ENCODE results near the gene CES2.

The CES2 gene

GRCh38 chr16:66891360-66891759, 44.0 kb upstream of the CES2 start:
- H4K20me1 ChIP-seq (ENCODE audit: insufficient read depth, low read length) = peaks cover 18% of the 10 kb centered on the region; the same call in 1 of the 2 replicates
- TF ChIP-seq CTCF (IDR thresholded peaks at IDR 0.05; ENCODE audit: borderline replicate concordance, extremely low read depth, low read length, poor library complexity, severe bottlenecking) (no peak), EZH2 (IDR thresholded peaks at IDR 0.05; ENCODE audit: borderline replicate concordance, low read depth, low read length, severe bottlenecking) (no peak)
- H3K4me2 ChIP-seq (ENCODE audit: insufficient read depth, low read length) = no peak overlapping the region
- peaks cover 5% of the 10 kb centered on the region for H3K4me1 ChIP-seq (ENCODE audit: insufficient read depth, low read length)
- no peak overlapping the region for H3K4me3 ChIP-seq (ENCODE audit: low read depth in 1 of 2, low read length in 2 of 2)
- peaks cover 44% of the 10 kb centered on the region; the same call in 1 of the 2 replicates for H3K36me3 ChIP-seq (ENCODE audit: insufficient read depth, low read length)
- H3K9ac ChIP-seq (ENCODE audit: low read depth, low read length) = no peak overlapping the region
- H3K79me2 ChIP-seq (ENCODE audit: insufficient read depth, low read length) = peaks cover 30% of the 10 kb centered on the region
- no peaks in the 10 kb centered on the region for H3K9me3 ChIP-seq (ENCODE audit: insufficient read depth, low read length, severe bottlenecking)
- H3K27ac ChIP-seq (ENCODE audit: low read length) = no peak overlapping the region
- H3K27me3 ChIP-seq (ENCODE audit: insufficient read depth, low read length, poor library complexity) = no peaks in the 10 kb centered on the region
- DNase-seq (no peak), ATAC-seq (ENCODE audit: insufficient read depth, low read depth) (no peak)
- H2AFZ ChIP-seq (ENCODE audit: low read depth, low read length) = no peak overlapping the region

- H3K36me3 ChIP-seq (ENCODE audit: insufficient read depth, low read length) = peaks cover 39% of the 10 kb centered on the region; the same call in 1 of the 2 replicates
- no peak for DNase-seq
- peaks cover 25% of the 10 kb centered on the region for H3K79me2 ChIP-seq (ENCODE audit: insufficient read depth, low read length)
- no peak overlapping the region for H2AFZ ChIP-seq (ENCODE audit: low read depth, low read length)
- H4K20me1 ChIP-seq (ENCODE audit: insufficient read depth, low read length) = peaks cover 13% of the 10 kb centered on the region; the same call in 1 of the 2 replicates
- no peak overlapping the region for H3K27ac ChIP-seq (ENCODE audit: low read length)
- no peak overlapping the region for H3K4me2 ChIP-seq (ENCODE audit: insufficient read depth, low read length)
- no peak for ATAC-seq (ENCODE audit: insufficient read depth, low read depth)
- no peak for TF ChIP-seq EZH2 (IDR thresholded peaks at IDR 0.05; ENCODE audit: borderline replicate concordance, low read depth, low read length, severe bottlenecking)
- TF ChIP-seq CTCF (IDR thresholded peaks at IDR 0.05; ENCODE audit: borderline replicate concordance, extremely low read depth, low read length, poor library complexity, severe bottlenecking) = no peak
- H3K4me3 ChIP-seq (ENCODE audit: low read depth in 1 of 2, low read length in 2 of 2) = no peak overlapping the region
- no peaks in the 10 kb centered on the region for H3K9me3 ChIP-seq (ENCODE audit: insufficient read depth, low read length, severe bottlenecking)
- H3K9ac ChIP-seq (ENCODE audit: low read depth, low read length) = no peak overlapping the region
- H3K4me1 ChIP-seq (ENCODE audit: insufficient read depth, low read length) = peaks cover 5% of the 10 kb centered on the region
- H3K27me3 ChIP-seq (ENCODE audit: insufficient read depth, low read length, poor library complexity) = no peaks in the 10 kb centered on the region
These were observed 43.5 kb upstream of the CES2 start for GRCh38 chr16:66891797-66892196.

GRCh38 chr16:66894055-66894454, 41.3 kb upstream of the CES2 start:
- H3K9me3 ChIP-seq (ENCODE audit: insufficient read depth, low read length, severe bottlenecking) = no peaks in the 10 kb centered on the region
- TF ChIP-seq EZH2 (IDR thresholded peaks at IDR 0.05; ENCODE audit: borderline replicate concordance, low read depth, low read length, severe bottlenecking) (no peak), CTCF (IDR thresholded peaks at IDR 0.05; ENCODE audit: borderline replicate concordance, extremely low read depth, low read length, poor library complexity, severe bottlenecking) (no peak)
- peaks cover 23% of the 10 kb centered on the region; the same call in 1 of the 2 replicates for H3K36me3 ChIP-seq (ENCODE audit: insufficient read depth, low read length)
- peaks cover 6% of the 10 kb centered on the region; the same call in 1 of the 2 replicates for H3K79me2 ChIP-seq (ENCODE audit: insufficient read depth, low read length)
- no peak overlapping the region for H3K9ac ChIP-seq (ENCODE audit: low read depth, low read length)
- DNase-seq (no peak), ATAC-seq (ENCODE audit: insufficient read depth, low read depth) (no peak)
- H3K4me2 ChIP-seq (ENCODE audit: insufficient read depth, low read length) = no peak overlapping the region
- H4K20me1 ChIP-seq (ENCODE audit: insufficient read depth, low read length) = peaks cover 5% of the 10 kb centered on the region; the same call in 1 of the 2 replicates
- H2AFZ ChIP-seq (ENCODE audit: low read depth, low read length) = no peak overlapping the region
- no peak overlapping the region for H3K27ac ChIP-seq (ENCODE audit: low read length)
- peaks cover 5% of the 10 kb centered on the region for H3K4me1 ChIP-seq (ENCODE audit: insufficient read depth, low read length)
- H3K4me3 ChIP-seq (ENCODE audit: low read depth in 1 of 2, low read length in 2 of 2) = no peak overlapping the region
- no peaks in the 10 kb centered on the region for H3K27me3 ChIP-seq (ENCODE audit: insufficient read depth, low read length, poor library complexity)
